Mesenchymal stem cell (in vitro differentiated cells and primary cell): ENCODE results near the gene PDP2.
A peak's percentile ranks its signal among the peaks of the same experiment; 100 is the strongest.

Experiments used
- DNase-seq: peaks from one replicate; pipeline ENCODE4 v3.0.0-alpha.2; 2013
- H2AFZ ChIP-seq: one replicate; pipeline ENCODE4 v1.6.1; 2013; ENCODE audit warnings: low read depth, mild to moderate bottlenecking, control low read depth, inconsistent platforms, low read length, moderate library complexity
- H2AK5ac ChIP-seq: 2 replicates; pipeline ENCODE4 v1.6.1; 2013; ENCODE audit warnings: low read length, moderate library complexity, mild to moderate bottlenecking, inconsistent platforms; ENCODE audit not compliant: severe bottlenecking
- H2BK120ac ChIP-seq: one replicate; pipeline ENCODE4 v1.6.1; 2013; ENCODE audit warnings: low read depth, mild to moderate bottlenecking, inconsistent platforms, low read length, moderate library complexity
- H2BK12ac ChIP-seq, 2 experiments: one replicate each; pipeline ENCODE4 v1.6.1; 2013; ENCODE audit warnings: inconsistent platforms in 2 of 2, low read length in 2 of 2, mild to moderate bottlenecking in 2 of 2, moderate library complexity in 2 of 2, control low read depth in 1 of 2
- H2BK15ac ChIP-seq: one replicate; pipeline ENCODE4 v1.6.1; 2013; ENCODE audit warnings: mild to moderate bottlenecking, low read depth, inconsistent platforms; ENCODE audit not compliant: poor library complexity, severe bottlenecking
- H2BK5ac ChIP-seq: 2 replicates; pipeline ENCODE4 v1.6.1; 2013; ENCODE audit warnings: low read depth, mild to moderate bottlenecking, low read length, control low read depth, inconsistent platforms; ENCODE audit not compliant: poor library complexity, severe bottlenecking
- H3K14ac ChIP-seq, 2 experiments: one replicate each; pipeline ENCODE4 v1.6.1; 2013; ENCODE audit warnings: inconsistent platforms in 2 of 2, low read length in 2 of 2, control low read depth in 1 of 2, mild to moderate bottlenecking in 1 of 2, moderate library complexity in 1 of 2
- H3K18ac ChIP-seq, 2 experiments: one replicate each; pipeline ENCODE4 v1.6.1; 2013; ENCODE audit warnings: inconsistent platforms in 2 of 2, low read length in 2 of 2, control low read depth in 1 of 2, low read depth in 1 of 2, mild to moderate bottlenecking in 1 of 2
- H3K23ac ChIP-seq, 2 experiments: one replicate each; pipeline ENCODE4 v1.6.1; 2013; ENCODE audit warnings: inconsistent platforms in 2 of 2, low read length in 2 of 2, mild to moderate bottlenecking in 2 of 2, moderate library complexity in 2 of 2, control low read depth in 1 of 2
- H3K27ac ChIP-seq: 2 replicates; pipeline ENCODE4 v1.5.1; 2013; ENCODE audit warnings: mild to moderate bottlenecking, moderate library complexity, low read length, control low read depth, inconsistent platforms; ENCODE audit not compliant: poor library complexity, severe bottlenecking
- H3K27me3 ChIP-seq, 2 experiments: 2 replicates each; pipeline versions ENCODE4 v1.6.1 to v1.7.0; 2013; ENCODE audit warnings: low read length in 2 of 2, mild to moderate bottlenecking in 2 of 2, moderate library complexity in 2 of 2, control low read depth in 1 of 2, inconsistent platforms in 1 of 2; ENCODE audit not compliant: control insufficient read depth in 1 of 2, insufficient read depth in 1 of 2
- H3K36me3 ChIP-seq, 2 experiments: 2 replicates each; pipeline versions ENCODE4 v1.6.1 to v1.7.0; 2013; ENCODE audit warnings: low read length in 2 of 2, control low read depth in 1 of 2, inconsistent platforms in 1 of 2, low read depth in 1 of 2, mild to moderate bottlenecking in 1 of 2; ENCODE audit not compliant: insufficient read depth in 2 of 2, control insufficient read depth in 1 of 2
- H3K4ac ChIP-seq, 2 experiments: one replicate each; pipeline ENCODE4 v1.6.1; 2013; ENCODE audit warnings: inconsistent platforms in 2 of 2, low read length in 2 of 2, mild to moderate bottlenecking in 2 of 2, moderate library complexity in 2 of 2, control low read depth in 1 of 2, low read depth in 1 of 2
- H3K4me1 ChIP-seq: 2 replicates; pipeline ENCODE4 v1.6.1; 2013; ENCODE audit warnings: low read depth, low read length, control low read depth; ENCODE audit not compliant: control insufficient read depth, insufficient read depth
- H3K4me2 ChIP-seq: 2 replicates; pipeline ENCODE4 v1.6.1; 2013; ENCODE audit warnings: low read length, mild to moderate bottlenecking, inconsistent platforms; ENCODE audit not compliant: poor library complexity, severe bottlenecking
- H3K4me3 ChIP-seq, 2 experiments: 2 replicates each; pipeline versions ENCODE4 v1.5.1 to v1.7.0; 2013; ENCODE audit warnings: low read length in 2 of 2, mild to moderate bottlenecking in 2 of 2, control low read depth in 1 of 2, low read depth in 1 of 2; ENCODE audit not compliant: insufficient read depth in 1 of 2
- H3K79me1 ChIP-seq: replicated peaks from 2 replicates; pipeline ENCODE4 v1.6.1; 2013; ENCODE audit warnings: mild to moderate bottlenecking, control low read depth, low read length, inconsistent platforms; ENCODE audit not compliant: poor library complexity, severe bottlenecking
- H3K9ac ChIP-seq: 2 replicates; pipeline ENCODE4 v1.7.0; 2013; ENCODE audit warnings: mild to moderate bottlenecking, low read length, moderate library complexity
- H3K9me3 ChIP-seq: 2 replicates; pipeline ENCODE4 v1.7.0; 2013; ENCODE audit warnings: mild to moderate bottlenecking, low read length; ENCODE audit not compliant: control insufficient read depth
- H4K8ac ChIP-seq: one replicate; pipeline ENCODE4 v1.6.1; 2013; ENCODE audit warnings: inconsistent platforms, mild to moderate bottlenecking, low read length, moderate library complexity
- H4K91ac ChIP-seq: one replicate; pipeline ENCODE4 v1.6.1; 2013; ENCODE audit warnings: mild to moderate bottlenecking, low read length, inconsistent platforms
- WGBS: methylation state at CpG from one replicate; pipeline ENCODE4 v1.1.7; 2013; ENCODE audit warnings: mixed read lengths; 5-methylcytosine and 5-hydroxymethylcytosine counted together

PDP2 gene

GRCh38 chr16:66901626-66902025, 21.3 kb downstream of the PDP2 start:
- peak overlapping the region; percentile 98 to 99 for H2BK12ac ChIP-seq
- no peak overlapping the region for H2AK5ac ChIP-seq
- H3K4me1 ChIP-seq, result peaks cover 38% of the 10 kb centered on the region
- no peaks in the 10 kb centered on the region for H3K79me1 ChIP-seq
- H4K8ac ChIP-seq, result no peak overlapping the region
- H3K4me2 ChIP-seq, result no peak overlapping the region
- peak overlapping the region; percentile 93 for H4K91ac ChIP-seq
- H3K23ac ChIP-seq, result no peak overlapping the region
- no peak for DNase-seq
- H3K9ac ChIP-seq, result no peak overlapping the region
- H3K27ac ChIP-seq, result no peak overlapping the region
- peaks cover 0 to 7% of the 10 kb centered on the region in 2 experiments for H3K27me3 ChIP-seq
- WGBS, result over 99% methylated on average over 10 of the region's 10 CpGs
- H3K18ac ChIP-seq, result peak overlapping the region; percentile 46 to 93
- H2BK15ac ChIP-seq, result peak overlapping the region; percentile 54
- peak overlapping the region in 1 of 2 experiments; percentile 29 for H3K4ac ChIP-seq
- H2BK120ac ChIP-seq, result peak overlapping the region; percentile 78
- no peaks in the 10 kb centered on the region for H3K9me3 ChIP-seq
- peak overlapping the region in 1 of 2 experiments; percentile 58 for H3K14ac ChIP-seq
- H3K4me3 ChIP-seq, result no peak overlapping the region
- H3K36me3 ChIP-seq, result no peaks in the 10 kb centered on the region
- H2AFZ ChIP-seq, result no peak overlapping the region
- no peak overlapping the region for H2BK5ac ChIP-seq

GRCh38 chr16:66902648-66903543, 22.6 kb downstream of the PDP2 start:
- Histone ChIP-seq H2AFZ (no peak overlapping the region), H3K14ac (peak overlapping the region in 1 of 2 experiments; percentile 37), H3K18ac (peak overlapping the region in 1 of 2 experiments; percentile 97), H3K4me2 (no peak overlapping the region), H3K27me3 (peaks cover 7 to 14% of the 10 kb centered on the region in 2 experiments), H2BK15ac (peak overlapping the region; percentile 78), H3K23ac (no peak overlapping the region), H4K8ac (peak overlapping the region; percentile 36), H4K91ac (peak overlapping the region; percentile 69), H3K36me3 (no peaks in the 10 kb centered on the region), H3K27ac (no peak overlapping the region), H2BK12ac (peak overlapping the region; percentile 91 to 99), H3K4ac (peak overlapping the region; percentile 26 to 62), H3K4me3 (no peak overlapping the region), H3K79me1 (no peaks in the 10 kb centered on the region), H2BK5ac (no peak overlapping the region), H3K9ac (no peak overlapping the region), H3K4me1 (peaks cover 38% of the 10 kb centered on the region), H3K9me3 (no peaks in the 10 kb centered on the region), H2BK120ac (peak overlapping the region; percentile 49), H2AK5ac (no peak overlapping the region)
- no peak for DNase-seq
- WGBS, result 87% methylated on average over 10 of the region's 14 CpGs

- Histone ChIP-seq H2BK15ac (peak overlapping the region; percentile 53), H2BK5ac (no peak overlapping the region), H3K4ac (peak overlapping the region; percentile 49 to 62), H3K18ac (peak overlapping the region; percentile 82 to 97), H4K8ac (peak overlapping the region; percentile 39), H3K27me3 (peaks cover 16 to 23% of the 10 kb centered on the region in 2 experiments), H3K4me3 (no peak overlapping the region), H2BK120ac (no peak overlapping the region), H3K27ac (no peak overlapping the region), H3K79me1 (no peaks in the 10 kb centered on the region), H2BK12ac (peak overlapping the region; percentile 97 to 99), H2AFZ (no peak overlapping the region), H3K4me2 (no peak overlapping the region), H3K4me1 (peaks cover 34% of the 10 kb centered on the region), H3K23ac (peak overlapping the region in 1 of 2 experiments; percentile 14), H3K9ac (no peak overlapping the region), H3K14ac (peak overlapping the region in 1 of 2 experiments; percentile 73), H4K91ac (peak overlapping the region; percentile 98), H3K36me3 (no peaks in the 10 kb centered on the region), H3K9me3 (no peaks in the 10 kb centered on the region), H2AK5ac (no peak overlapping the region)
- no peak for DNase-seq
- WGBS, result 85% methylated on average over 10 of the region's 11 CpGs
Measured at GRCh38 chr16:66903544-66904427, 23.5 kb downstream of the PDP2 start.
